HG02840 (cell line): ENCODE data around the gene GFY.
"Not testable (repeated sequence)": the region's sequence is repeated elsewhere in the genome, so short reads cannot be mapped to it uniquely, and the experiment has no call there.

Source experiments
- ATAC-seq: cut with Tn5 transposase; IDR thresholded peaks from one replicate; pipeline ENCODE4 v1.9.1; 2021; ENCODE audit warnings: mild to moderate bottlenecking, moderate library complexity, moderate number of reproducible peaks; ENCODE audit not compliant: unreplicated experiment, low FRiP score

GFY gene

DNA sequence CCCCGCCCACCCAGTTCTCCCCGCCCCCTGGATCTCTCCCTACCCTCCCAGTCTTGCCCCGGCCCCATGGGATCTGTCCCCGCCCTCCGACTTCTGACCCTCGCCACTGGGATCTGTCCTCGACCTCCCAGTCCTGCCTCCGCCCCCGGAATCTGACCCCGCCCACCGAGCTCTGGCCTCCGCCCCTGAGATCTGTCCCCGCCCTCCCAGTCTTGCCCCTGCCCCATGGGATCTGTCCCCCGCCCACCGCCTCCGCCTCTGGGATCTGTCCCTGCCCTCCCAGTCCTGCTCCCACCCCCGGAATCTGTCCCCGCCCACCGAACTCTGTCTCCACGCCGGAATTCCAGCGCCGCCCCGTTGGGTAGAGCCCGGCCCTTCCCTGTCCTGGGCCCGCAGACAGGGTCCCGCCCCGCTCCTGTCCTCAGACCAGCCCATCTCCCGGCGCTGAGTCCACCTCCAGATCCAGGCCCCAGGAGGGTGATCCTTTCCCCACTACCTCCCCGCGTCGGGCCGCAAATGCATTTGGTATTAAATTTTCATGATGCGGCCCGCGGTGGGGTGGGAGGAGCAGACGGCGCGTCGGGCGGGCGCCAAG, 17.7 kb downstream of the GFY start:
- peak; percentile 2 for ATAC-seq

DNA sequence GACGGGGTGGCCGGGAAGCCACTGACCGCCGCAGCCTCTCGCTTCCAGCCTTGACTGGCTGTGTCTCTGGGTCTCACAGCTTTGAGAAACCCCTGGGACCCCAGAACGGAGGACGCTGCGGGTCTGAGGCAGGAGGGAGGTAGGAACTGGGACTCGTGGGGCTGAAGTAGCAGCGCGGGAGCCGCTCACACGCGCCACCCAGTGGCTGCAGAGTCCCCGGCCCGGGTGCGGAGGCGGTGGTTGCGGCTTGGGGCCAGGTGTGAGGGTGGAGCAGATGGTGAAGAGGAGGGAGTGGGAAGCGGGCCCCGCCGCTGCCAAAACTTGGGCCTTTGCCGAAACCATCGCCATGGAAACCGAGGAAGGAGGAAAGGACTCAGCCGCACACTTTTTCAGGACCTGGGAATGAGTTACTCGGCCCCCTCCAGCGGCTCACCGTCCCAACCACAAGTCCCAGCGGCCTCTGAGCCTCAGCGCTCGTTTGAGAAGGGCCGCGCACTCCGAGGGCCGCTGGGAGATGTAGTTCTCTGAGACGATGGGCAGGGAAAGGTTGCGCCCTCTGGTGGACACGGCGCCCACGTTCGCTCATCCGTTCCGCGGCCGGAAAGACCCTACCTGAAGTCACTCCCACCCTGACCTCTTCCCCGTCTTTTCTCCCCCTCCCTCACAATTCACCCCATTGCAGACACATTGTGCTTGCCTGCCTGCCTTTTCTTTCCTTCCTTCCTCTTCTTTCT, 18.3 kb downstream of the GFY start:
- peak; percentile 76 for ATAC-seq

DNA sequence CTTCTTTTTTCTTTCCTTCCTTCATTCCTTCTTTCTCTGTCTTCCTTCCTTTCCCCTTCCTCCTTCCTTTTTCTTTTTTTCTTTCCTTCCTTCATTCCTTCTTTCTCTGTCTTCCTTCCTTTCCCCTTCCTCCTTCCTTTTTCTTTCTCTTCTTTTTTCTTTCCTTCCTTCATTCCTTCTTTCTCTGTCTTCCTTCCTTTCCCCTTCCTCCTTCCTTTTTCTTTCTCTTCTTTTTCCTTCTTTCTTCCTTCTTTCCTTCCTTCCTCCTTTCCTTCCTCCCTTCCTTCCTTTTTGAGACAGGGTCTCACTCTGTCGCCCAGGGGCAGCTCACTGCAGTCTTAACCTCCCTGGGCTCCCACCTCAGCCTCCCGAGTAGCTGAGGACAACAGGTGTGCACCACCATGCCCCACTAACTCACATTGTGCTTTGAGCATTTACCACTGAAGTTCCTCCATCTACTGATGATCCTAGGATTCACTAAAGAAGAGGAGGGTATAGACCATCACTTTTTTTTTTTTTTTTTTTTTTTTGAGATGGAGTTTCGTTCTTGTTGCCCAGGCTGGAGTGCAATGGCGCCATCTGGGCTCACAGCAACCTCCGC, 19.0 kb downstream of the GFY start:
- ATAC-seq, result not testable (repeated sequence)

DNA sequence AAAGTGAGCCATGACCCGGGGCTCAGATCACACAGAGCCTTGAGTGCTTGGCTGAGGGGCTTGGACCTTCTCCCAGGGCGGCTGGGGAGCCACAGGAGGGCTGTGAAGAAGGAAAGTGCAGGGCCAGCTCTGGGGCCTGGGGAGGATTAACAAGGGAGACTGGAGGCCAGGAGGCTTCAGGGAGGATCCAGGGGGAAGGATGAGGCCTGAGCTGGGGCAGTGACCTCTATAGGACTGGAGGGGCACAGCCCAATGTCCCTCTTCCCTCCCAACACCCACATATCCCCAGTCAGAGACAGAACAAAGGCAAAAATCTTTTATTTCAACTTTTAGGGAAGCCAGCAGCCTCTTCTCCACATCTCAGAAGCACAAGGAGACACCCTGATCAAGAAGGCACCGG, 20.8 kb downstream of the GFY start:
- ATAC-seq, result no peak

GRCh38 chr19:49447485-49448431, 22.6 kb downstream of the GFY start:
- no peak for ATAC-seq

DNA sequence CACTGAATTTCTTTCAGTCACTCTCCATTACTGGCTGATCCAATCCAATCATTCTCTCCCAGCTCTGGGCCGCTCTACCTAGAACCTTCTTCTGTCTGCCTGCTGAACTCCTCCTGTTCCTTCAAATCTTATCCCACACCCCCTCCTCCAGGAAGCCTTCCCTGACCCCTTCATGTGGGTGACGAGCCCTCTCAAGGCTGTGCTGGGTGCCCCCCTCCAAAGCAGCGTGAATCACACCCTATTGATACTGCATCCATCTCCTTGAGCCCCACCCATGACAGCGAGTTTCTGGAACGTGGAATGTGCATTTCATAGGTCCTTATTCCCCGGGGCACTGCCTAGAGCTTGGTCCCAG, 23.2 kb downstream of the GFY start:
- ATAC-seq, result no peak

- ATAC-seq, result no peak
Observed at GRCh38 chr19:49450405-49450804, 25.2 kb downstream of the GFY start.

DNA sequence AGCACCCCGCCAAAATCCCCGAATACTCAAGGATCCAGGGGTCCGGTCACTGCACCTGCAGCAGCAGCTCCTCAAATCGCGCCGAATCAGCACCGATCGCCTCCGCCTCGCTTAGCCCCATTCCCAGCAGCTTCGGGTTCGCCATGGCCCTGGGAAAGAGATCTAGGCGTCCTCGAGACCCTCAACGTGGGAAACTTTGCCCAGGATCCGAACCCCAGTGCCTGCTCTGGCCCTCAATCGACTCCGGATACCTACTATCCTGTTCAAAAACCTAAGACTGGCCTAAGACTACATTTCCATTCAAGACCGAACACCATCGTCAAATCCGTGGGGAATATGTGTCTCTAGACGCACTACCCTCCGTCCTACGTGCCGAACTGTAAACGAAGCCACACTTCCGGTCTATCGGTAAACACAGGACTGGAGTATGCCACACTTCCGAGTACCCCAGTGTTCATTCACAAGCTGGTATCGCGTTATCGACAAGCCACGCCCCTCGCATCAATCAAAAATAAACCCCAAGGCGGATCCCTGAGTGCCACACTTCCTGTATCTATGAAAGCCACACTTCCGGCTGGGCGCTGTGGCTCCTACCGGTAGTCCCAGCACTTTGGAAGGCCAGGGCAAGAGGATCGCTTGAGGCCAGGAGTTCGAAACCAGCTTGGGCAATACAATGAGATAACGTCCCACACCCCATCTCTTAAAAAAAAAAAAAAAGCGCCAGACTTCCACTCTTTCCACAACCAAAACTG, 26.4 kb downstream of the GFY start, which contains the start of gene PIH1D1:
Gene PIH1D1 (minus strand): TSS at position 385 of the 752 bp plus-strand sequence. CDS start 240 bp downstream, at position 145.
- ATAC-seq, result peak; percentile 60

DNA sequence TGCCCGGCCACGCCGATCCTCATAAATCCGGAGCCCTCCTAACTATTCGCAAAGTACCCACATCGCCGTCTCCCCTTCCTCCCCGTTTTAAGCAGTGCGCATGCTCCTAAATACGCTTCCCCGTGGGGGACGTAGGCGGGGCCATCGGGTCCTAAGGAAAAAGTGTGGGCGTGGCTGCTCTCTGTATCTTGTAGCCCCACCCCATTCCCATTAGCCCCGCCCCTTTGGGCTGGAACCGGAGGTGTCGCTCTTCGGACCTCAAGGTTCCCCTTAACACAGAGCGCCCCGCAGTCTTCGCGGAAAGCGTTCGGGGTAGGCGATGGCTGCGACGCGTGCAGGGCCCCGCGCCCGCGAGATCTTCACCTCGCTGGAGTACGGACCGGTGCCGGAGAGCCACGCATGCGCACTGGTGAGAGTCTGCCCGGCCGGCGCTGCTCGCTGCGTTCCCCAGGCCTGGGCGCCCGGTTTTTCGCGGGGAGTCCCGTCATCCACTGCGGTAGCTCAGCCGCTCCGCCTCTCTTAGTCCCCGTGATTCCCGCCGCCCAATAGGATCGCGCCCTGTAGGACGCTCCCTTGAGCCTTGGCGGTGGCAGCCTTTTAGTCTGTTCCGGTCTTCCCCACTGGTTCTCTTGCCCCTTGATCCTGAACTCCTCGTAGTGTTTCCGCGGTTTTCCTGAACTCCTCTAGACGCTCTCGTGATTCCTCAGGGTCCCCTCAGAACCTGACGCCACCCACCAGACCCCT, 28.0 kb downstream of the GFY start, which contains the start of gene ALDH16A1:
Gene ALDH16A1 (plus strand): TSS at position 213 of the 744 bp plus-strand sequence. CDS start 107 bp downstream, at position 320.
- ATAC-seq, result peak; percentile 62

GRCh38 chr19:49453757-49454240, 28.6 kb downstream of the GFY start:
- ATAC-seq, result no peak

- no peak for ATAC-seq
Observed at GRCh38 chr19:49455773-49456172, 30.6 kb downstream of the GFY start.

DNA sequence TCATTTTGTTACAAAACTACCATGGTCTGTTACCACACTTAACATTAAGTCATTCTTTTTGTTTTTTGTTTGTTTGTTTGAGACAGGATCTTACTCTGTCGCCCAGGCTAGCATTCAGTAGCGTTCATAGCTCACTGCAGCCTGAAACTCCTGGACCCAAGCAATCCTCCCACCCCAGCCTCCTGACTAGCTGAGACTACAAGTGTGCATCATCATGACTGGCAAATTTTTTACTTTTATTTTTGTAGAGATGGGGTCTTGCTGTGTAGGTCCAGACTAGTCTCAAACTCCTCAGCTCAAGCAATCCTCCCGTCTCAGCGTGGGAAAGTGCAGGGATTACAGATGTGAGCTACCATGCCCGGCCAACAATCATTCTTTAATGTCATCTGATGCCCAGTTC, 31.1 kb downstream of the GFY start:
- no peak for ATAC-seq

- no peak for ATAC-seq
Observed at GRCh38 chr19:49458567-49458903, 33.3 kb downstream of the GFY start.

DNA sequence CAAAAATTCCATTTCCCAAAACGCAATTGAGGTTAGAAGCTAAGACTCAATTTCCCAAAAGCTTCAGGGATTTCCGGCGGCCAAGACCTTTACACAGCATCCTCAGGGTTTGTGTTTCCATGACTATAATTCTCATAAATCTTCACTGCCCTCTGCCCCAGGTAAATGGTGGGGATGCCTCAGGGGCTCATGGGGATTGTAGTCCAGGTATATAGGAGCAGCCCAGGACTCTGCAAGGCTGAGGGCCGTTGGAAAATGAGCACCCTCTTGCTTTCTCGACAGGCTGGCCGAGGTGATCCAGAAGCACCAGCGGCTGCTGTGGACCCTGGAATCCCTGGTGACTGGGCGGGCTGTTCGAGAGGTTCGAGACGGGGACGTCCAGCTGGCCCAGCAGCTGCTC, 34.2 kb downstream of the GFY start:
- ATAC-seq, result no peak

DNA sequence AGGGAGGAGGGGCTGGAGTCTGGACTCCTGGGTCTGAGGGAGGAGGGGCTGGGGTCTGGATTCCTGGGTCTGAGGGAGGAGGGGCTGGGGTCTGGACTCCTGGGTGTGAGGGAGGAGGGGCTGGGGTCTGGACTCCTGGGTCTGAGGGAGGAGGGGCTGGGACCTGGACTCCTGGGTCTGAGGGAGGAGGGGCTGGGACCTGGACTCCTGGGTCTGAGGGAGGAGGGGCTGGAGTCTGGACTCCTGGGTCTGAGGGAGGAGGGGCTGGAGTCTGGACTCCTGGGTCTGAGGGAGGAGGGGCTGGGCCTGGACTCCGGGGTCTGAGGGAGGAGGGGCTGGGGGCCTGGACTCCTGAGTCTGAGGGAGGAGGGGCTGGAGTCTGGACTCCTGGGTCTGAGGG, 35.9 kb downstream of the GFY start:
- not testable (repeated sequence) for ATAC-seq

DNA sequence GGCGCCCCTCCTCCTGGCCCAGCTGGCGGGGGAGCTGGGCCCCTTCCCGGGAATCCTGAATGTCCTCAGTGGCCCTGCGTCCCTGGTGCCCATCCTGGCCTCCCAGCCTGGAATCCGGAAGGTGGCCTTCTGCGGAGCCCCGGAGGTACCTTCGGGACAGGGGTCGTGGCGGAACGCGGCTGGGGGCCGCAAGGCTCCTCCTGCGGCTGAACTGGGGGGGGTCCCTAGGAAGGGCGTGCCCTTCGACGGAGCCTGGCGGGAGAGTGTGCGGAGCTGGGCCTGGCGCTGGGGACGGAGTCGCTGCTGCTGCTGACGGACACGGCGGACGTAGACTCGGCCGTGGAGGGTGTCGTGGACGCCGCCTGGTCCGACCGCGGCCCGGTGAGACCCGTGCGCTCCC, 36.5 kb downstream of the GFY start:
- ATAC-seq, result no peak

DNA sequence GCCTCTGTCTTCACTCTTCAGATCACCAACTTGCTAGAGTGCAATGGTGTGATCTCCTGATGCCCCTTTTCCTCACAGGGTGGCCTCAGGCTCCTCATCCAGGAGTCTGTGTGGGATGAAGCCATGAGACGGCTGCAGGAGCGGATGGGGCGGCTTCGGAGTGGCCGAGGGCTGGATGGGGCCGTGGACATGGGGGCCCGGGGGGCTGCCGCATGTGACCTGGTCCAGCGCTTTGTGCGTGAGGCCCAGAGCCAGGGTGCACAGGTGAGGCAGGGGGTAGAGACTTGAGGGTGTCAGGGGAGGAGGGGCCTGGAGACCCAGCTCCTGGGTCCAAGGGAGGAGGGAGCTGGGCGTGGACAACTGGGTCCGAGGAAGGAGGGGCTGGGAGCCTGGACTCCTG, 37.3 kb downstream of the GFY start:
- ATAC-seq, result no peak

DNA sequence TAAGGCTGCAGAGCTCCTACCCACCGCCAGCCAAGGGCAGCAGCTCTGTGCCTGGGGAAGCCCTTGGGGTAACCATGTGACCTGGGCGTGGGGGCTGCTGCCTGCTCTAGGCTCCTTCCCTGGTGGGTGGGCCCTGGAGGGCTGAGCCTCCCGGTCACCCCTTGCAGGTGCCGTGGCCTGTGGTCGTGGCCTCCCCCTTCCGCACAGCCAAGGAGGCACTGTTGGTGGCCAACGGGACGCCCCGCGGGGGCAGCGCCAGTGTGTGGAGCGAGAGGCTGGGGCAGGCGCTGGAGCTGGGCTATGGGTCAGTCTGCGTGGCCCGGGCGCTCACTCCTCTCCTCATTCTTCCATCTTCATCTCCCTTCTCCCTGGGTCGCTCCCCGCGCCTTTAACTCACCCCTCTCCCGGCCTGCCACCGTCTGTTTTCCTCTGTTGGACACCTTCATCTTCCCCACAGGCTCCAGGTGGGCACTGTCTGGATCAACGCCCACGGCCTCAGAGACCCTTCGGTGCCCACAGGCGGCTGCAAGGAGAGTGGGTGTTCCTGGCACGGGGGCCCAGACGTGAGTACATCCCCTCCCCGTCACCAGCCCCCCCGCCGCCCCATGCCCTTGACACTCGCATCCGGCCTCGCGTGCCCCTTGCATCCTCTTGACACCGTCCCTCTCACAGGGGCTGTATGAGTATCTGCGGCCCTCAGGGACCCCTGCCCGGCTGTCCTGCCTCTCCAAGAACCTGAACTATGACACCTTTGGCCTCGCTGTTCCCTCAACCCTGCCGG, 39.0 kb downstream of the GFY start:
- no peak for ATAC-seq
